Testis (tissue), 3 donors: ENCODE results near the gene CELF4. TPM values are rescaled to one million over a fixed set of nuclear protein-coding genes. Genes with fewer than 3 reads are reported as not detected.

Experiments used
- DNase-seq: peaks from one replicate; pipeline ENCODE4 v3.0.0-alpha.2; 2019
- H3K27ac ChIP-seq, 2 donors: fragments of 200-600 bp; sonication (generic); one replicate each; pipeline ENCODE4 v1.5.1; 2019
- H3K27me3 ChIP-seq: fragments of 200-600 bp; sonication (generic); one replicate; pipeline ENCODE4 v1.5.1; 2019
- H3K36me3 ChIP-seq: fragments of 200-600 bp; sonication (generic); one replicate; pipeline ENCODE4 v1.5.1; 2017; ENCODE audit warnings: low read depth; ENCODE audit errors: missing control alignments
- H3K4me1 ChIP-seq: fragments of 200-600 bp; sonication (generic); one replicate; pipeline ENCODE4 v1.5.1; 2019
- H3K4me3 ChIP-seq, 2 donors: fragments of 200-600 bp; sonication (generic); one replicate each; pipeline ENCODE4 v1.5.1; 2017 to 2019
- H3K9me3 ChIP-seq: fragments of 200-600 bp; sonication (generic); one replicate; pipeline ENCODE4 v1.5.1; 2017
- POLR2A ChIP-seq: fragments of 450-650 bp; IDR thresholded peaks from one replicate; pipeline ENCODE4 v1.6.1; 2017; ENCODE audit warnings: antibody characterized with exemption, mild to moderate bottlenecking, moderate library complexity
- WGBS, 2 donors: methylation state at CpG; one replicate each; pipeline ENCODE4 v1.1.5; 2018; 5-methylcytosine and 5-hydroxymethylcytosine counted together
- intact Hi-C: fragments of 100-400 bp; cut with DNase I; formaldehyde crosslinking; loops from one replicate; pipeline ENCODE4 v1.15.1; 2023; ENCODE audit warnings: low total_unique reads
- polyA plus RNA-seq: library from polyadenylated mRNA; stranded (reverse); fragments of 350-450 nt; fragmentation: Illumina TruSeq; extraction: RNeasy Lipid Tissue Mini Kit (QIAGEN cat#74804); gene quantifications from one replicate; pipeline ENCODE4 v1.2.3, GENCODE V29; 2014; ENCODE audit warnings: low read depth, low replicate concordance; ENCODE audit not compliant: insufficient read depth
- total RNA-seq, 2 donors: library from RNA; depleted of rRNA; stranded (reverse); fragments of >200 nt; gene quantifications; one replicate each; pipeline ENCODE4 v1.2.3, GENCODE V29; 2016
- TF ChIP-seq, protein P1 (sequence below), 3 experiments: fragments of 450-650 bp in 2 of 3; fragments of 200-600 bp in 1 of 3; sonication (generic) in 1 of 3; IDR thresholded peaks; one replicate each; pipeline ENCODE4 v1.5.1; 2016 to 2019; ENCODE audit warnings: antibody characterized with exemption in 3 of 3, mild to moderate bottlenecking in 2 of 3, moderate library complexity in 1 of 3

Gene CELF4
- total and polyA plus RNA-seq, 3 donors from 2014 or later: 3.9 to 6.3 (median 4.8) TPM

GRCh38 chr18:37270038-37270665, 295.4 kb downstream of the CELF4 start:
- H3K4me1 ChIP-seq: no peaks in the 10 kb centered on the region
- no peaks in the 10 kb centered on the region for H3K27me3 ChIP-seq
- no peaks in the 10 kb centered on the region for H3K36me3 ChIP-seq
- DNase-seq: peak; percentile 82
- no peaks in the 10 kb centered on the region for H3K9me3 ChIP-seq
- no peak overlapping the region for H3K27ac ChIP-seq
- no peak overlapping the region for H3K4me3 ChIP-seq
- intact Hi-C loops: no loop called here
- TF ChIP-seq, protein P1, sequence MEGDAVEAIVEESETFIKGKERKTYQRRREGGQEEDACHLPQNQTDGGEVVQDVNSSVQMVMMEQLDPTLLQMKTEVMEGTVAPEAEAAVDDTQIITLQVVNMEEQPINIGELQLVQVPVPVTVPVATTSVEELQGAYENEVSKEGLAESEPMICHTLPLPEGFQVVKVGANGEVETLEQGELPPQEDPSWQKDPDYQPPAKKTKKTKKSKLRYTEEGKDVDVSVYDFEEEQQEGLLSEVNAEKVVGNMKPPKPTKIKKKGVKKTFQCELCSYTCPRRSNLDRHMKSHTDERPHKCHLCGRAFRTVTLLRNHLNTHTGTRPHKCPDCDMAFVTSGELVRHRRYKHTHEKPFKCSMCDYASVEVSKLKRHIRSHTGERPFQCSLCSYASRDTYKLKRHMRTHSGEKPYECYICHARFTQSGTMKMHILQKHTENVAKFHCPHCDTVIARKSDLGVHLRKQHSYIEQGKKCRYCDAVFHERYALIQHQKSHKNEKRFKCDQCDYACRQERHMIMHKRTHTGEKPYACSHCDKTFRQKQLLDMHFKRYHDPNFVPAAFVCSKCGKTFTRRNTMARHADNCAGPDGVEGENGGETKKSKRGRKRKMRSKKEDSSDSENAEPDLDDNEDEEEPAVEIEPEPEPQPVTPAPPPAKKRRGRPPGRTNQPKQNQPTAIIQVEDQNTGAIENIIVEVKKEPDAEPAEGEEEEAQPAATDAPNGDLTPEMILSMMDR (IDR thresholded peaks at IDR 0.05): no peak
- no peak for TF ChIP-seq POLR2A
- 21% methylated on average over 8 of the region's 8 CpGs for WGBS, 2 donors

DNA sequence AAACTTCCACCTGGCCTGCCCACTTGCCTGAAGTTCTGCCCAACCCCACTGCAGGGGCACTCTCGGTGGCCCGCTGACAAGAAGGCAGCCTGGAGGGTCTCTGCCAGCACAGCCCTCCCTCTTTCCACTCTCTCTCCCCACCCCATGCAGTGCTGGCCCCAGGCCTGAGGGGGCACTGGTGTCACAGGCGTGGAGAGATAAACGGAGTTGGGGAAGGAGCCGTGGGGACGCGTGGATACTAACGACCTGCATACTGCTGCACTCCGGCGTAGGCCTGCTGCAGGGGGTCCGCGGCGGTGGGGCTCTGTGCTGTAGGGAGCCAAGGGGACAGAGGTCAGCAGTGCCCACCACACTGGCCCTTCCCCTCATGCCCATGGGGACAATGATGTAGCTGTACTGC, 299.3 kb downstream of the CELF4 start:
- H3K27ac ChIP-seq: no peak overlapping the region
- intact Hi-C loops: no loop called here
- TF ChIP-seq, protein P1 (IDR thresholded peaks at IDR 0.05): no peak
- no peak for TF ChIP-seq POLR2A
- no peak for DNase-seq
- H3K27me3 ChIP-seq: no peaks in the 10 kb centered on the region
- H3K4me3 ChIP-seq: no peak overlapping the region
- WGBS, 2 donors: 68 to 79% methylated on average over 11 to 13 of the region's 13 CpGs
- H3K4me1 ChIP-seq: no peaks in the 10 kb centered on the region
- no peaks in the 10 kb centered on the region for H3K9me3 ChIP-seq
- no peaks in the 10 kb centered on the region for H3K36me3 ChIP-seq

GRCh38 chr18:37265382-37265781, 300.2 kb downstream of the CELF4 start:
- WGBS, 2 donors: 68 to 72% methylated on average over 2 of the region's 2 CpGs
- Histone ChIP-seq H3K4me3 (no peak overlapping the region), H3K36me3 (no peaks in the 10 kb centered on the region), H3K4me1 (no peaks in the 10 kb centered on the region), H3K27ac (no peak overlapping the region), H3K27me3 (no peaks in the 10 kb centered on the region), H3K9me3 (no peaks in the 10 kb centered on the region)
- intact Hi-C loops: no loop called here
- TF ChIP-seq POLR2A: no peak
- TF ChIP-seq, protein P1 (IDR thresholded peaks at IDR 0.05): no peak
- no peak for DNase-seq

GRCh38 chr18:37264956-37265355, 300.6 kb downstream of the CELF4 start:
- no peak overlapping the region for H3K27ac ChIP-seq
- no peaks in the 10 kb centered on the region for H3K36me3 ChIP-seq
- H3K27me3 ChIP-seq: no peaks in the 10 kb centered on the region
- TF ChIP-seq POLR2A: no peak
- TF ChIP-seq, protein P1 (IDR thresholded peaks at IDR 0.05): no peak
- no peak for DNase-seq
- no peaks in the 10 kb centered on the region for H3K4me1 ChIP-seq
- intact Hi-C loops: no loop called here
- no peak overlapping the region for H3K4me3 ChIP-seq
- H3K9me3 ChIP-seq: no peaks in the 10 kb centered on the region
- WGBS, 2 donors: 89% methylated on average over 14 of the region's 14 CpGs

DNA sequence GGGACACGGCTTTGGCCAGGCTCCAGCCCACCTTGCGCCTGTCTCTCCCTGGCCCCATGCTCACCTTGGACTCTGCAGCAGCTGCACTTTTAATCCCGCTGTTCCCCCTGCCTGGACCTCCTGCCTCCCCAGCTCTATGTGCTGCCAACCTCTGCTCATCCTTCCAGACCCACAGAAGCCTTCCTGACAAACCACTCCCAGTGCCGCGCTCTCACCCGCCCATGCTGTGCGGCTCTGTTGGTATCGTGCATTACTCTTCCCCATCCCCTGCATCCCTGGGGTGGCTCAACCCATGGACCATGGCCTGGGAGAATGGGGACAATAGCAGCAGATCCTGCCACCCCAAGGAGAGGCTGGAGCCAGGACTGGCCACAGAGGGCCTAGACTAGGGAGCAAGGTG, 303.6 kb downstream of the CELF4 start:
- Histone ChIP-seq H3K27me3 (no peaks in the 10 kb centered on the region), H3K4me1 (no peaks in the 10 kb centered on the region), H3K4me3 (no peak overlapping the region), H3K27ac (no peak overlapping the region), H3K36me3 (no peaks in the 10 kb centered on the region), H3K9me3 (no peaks in the 10 kb centered on the region)
- 84 to 90% methylated on average over 8 of the region's 8 CpGs for WGBS, 2 donors
- intact Hi-C loops: no loop called here
- no peak for DNase-seq
- no peak for TF ChIP-seq POLR2A
- TF ChIP-seq, protein P1 (IDR thresholded peaks at IDR 0.05): no peak
